CD4-positive, CD25-positive, alpha-beta regulatory T cell (primary cell): ENCODE results near the gene RHOC. TPM values are rescaled to one million over a fixed set of nuclear protein-coding genes. Genes with fewer than 3 reads are reported as not detected.

Experiments
- ATAC-seq, 2 donors: fragments of 150-1000 bp; cut with Tn5 transposase; one replicate each; pipeline ENCODE4 v1.10.0; 2021; ENCODE audit warnings: low read depth in 2 of 2, moderate number of reproducible peaks in 2 of 2, moderate library complexity in 1 of 2
- DNase-seq, 3 donors: peaks; one replicate each; pipeline versions ENCODE4 v3.0.0 to v3.0.0-alpha.2; 2012 to 2022; ENCODE audit warnings: mixed read lengths in 1 of 3
- H3K27ac ChIP-seq: one replicate; pipeline ENCODE4 v1.7.0; 2013; ENCODE audit warnings: mild to moderate bottlenecking, low read length; ENCODE audit not compliant: insufficient read depth, poor library complexity, severe bottlenecking
- H3K27me3 ChIP-seq: one replicate; pipeline ENCODE4 v1.7.0; 2013; ENCODE audit warnings: low read length; ENCODE audit not compliant: control insufficient read depth, insufficient read depth
- H3K36me3 ChIP-seq: one replicate; pipeline ENCODE4 v1.7.0; 2013; ENCODE audit warnings: mild to moderate bottlenecking, low read length, moderate library complexity; ENCODE audit not compliant: control insufficient read depth, insufficient read depth
- H3K4me1 ChIP-seq: 2 replicates; pipeline ENCODE4 v1.7.0; 2013; ENCODE audit warnings: mild to moderate bottlenecking, low read length; ENCODE audit not compliant: insufficient read depth, control insufficient read depth, poor library complexity, severe bottlenecking
- H3K4me3 ChIP-seq: one replicate; pipeline ENCODE4 v1.7.0; 2013; ENCODE audit warnings: low read depth, mild to moderate bottlenecking, low read length, moderate library complexity
- H3K9me3 ChIP-seq, 2 experiments: 1 replicate in 1 of 2; 2 replicates in 1 of 2; pipeline ENCODE4 v1.7.0; 2013; ENCODE audit warnings: low read length in 2 of 2, mild to moderate bottlenecking in 1 of 2, moderate library complexity in 1 of 2; ENCODE audit not compliant: control insufficient read depth in 2 of 2
- H3K27ac Mint-ChIP-seq, 3 donors: one replicate each; pipeline ENCODE4 v1.8.0; 2020 to 2022; ENCODE audit warnings: mild to moderate bottlenecking in 3 of 3, mixed read lengths in 3 of 3, moderate library complexity in 2 of 3
- H3K27me3 Mint-ChIP-seq: one replicate; pipeline ENCODE4 v1.8.0; 2022; ENCODE audit warnings: mild to moderate bottlenecking, mixed read lengths
- H3K36me3 Mint-ChIP-seq: one replicate; pipeline ENCODE4 v1.8.0; 2020; ENCODE audit warnings: mixed read lengths
- H3K4me1 Mint-ChIP-seq, 4 donors: one replicate each; pipeline ENCODE4 v1.8.0; 2020 to 2022; ENCODE audit warnings: mixed read lengths in 4 of 4, mild to moderate bottlenecking in 1 of 4
- H3K4me3 Mint-ChIP-seq, 4 donors: one replicate each; pipeline ENCODE4 v1.8.0; 2020 to 2022; ENCODE audit warnings: mild to moderate bottlenecking in 4 of 4, mixed read lengths in 4 of 4, moderate library complexity in 3 of 4
- H3K9me3 Mint-ChIP-seq, 7 donors: one replicate each; pipeline ENCODE4 v1.8.0; 2020 to 2022; ENCODE audit warnings: mixed read lengths in 7 of 7, mild to moderate bottlenecking in 3 of 7, moderate library complexity in 2 of 7
- polyA plus RNA-seq, 4 donors: library from polyadenylated mRNA; unstranded; fragments of 300-500 nt; fragmentation: Illumina TruSeq; gene quantifications; one replicate each; pipeline ENCODE4 v1.2.3, GENCODE V29; 2021
- total RNA-seq: library from RNA; stranded (reverse); gene quantifications from one replicate; pipeline ENCODE4 v1.2.3, GENCODE V29; 2022

The RHOC gene
- total and polyA plus RNA-seq, 5 donors from 2014 or later, result 17.4 to 34.1 (median 28.8) TPM

- DNase-seq (peak; percentile 34 to 81 (median 48)), ATAC-seq (peak; percentile 63 to 66)
- Mint-ChIP-seq H3K27me3 (peaks cover 14% of the 10 kb centered on the region), H3K27ac (peak overlapping the region; percentile 75 to 90 (median 87)), H3K9me3 (peaks cover 0 to 2% (median 0%) of the 10 kb centered on the region in 7 donors), H3K4me1 (peaks cover 12 to 55% (median 35%) of the 10 kb centered on the region in 4 donors), H3K36me3 (no peaks in the 10 kb centered on the region), H3K4me3 (peak overlapping the region; percentile 74 to 91 (median 82))
- peaks cover 8% of the 10 kb centered on the region for H3K36me3 ChIP-seq
- peak overlapping the region; percentile 61 for H3K4me3 ChIP-seq
- H3K27ac ChIP-seq, result peak overlapping the region; percentile 39
- no peaks in the 10 kb centered on the region for H3K9me3 ChIP-seq
- H3K27me3 ChIP-seq, result no peaks in the 10 kb centered on the region
- peaks cover 48% of the 10 kb centered on the region for H3K4me1 ChIP-seq
These were observed 1.8 kb downstream of the RHOC start for GRCh38 chr1:112704934-112705627.

GRCh38 chr1:112704391-112704933, 2.5 kb downstream of the RHOC start:
- Histone ChIP-seq H3K36me3 (peaks cover 13% of the 10 kb centered on the region), H3K27me3 (no peaks in the 10 kb centered on the region), H3K27ac (peak overlapping the region; percentile 39), H3K9me3 (no peaks in the 10 kb centered on the region), H3K4me3 (no peak overlapping the region), H3K4me1 (peaks cover 48% of the 10 kb centered on the region)
- Mint-ChIP-seq H3K9me3 (no peaks in the 10 kb centered on the region), H3K4me3 (peak overlapping the region; percentile 79 to 91 (median 83)), H3K4me1 (peaks cover 12 to 58% (median 36%) of the 10 kb centered on the region in 4 donors), H3K27ac (peak overlapping the region; percentile 75 to 87 (median 78)), H3K36me3 (peaks cover 6% of the 10 kb centered on the region), H3K27me3 (peaks cover 9% of the 10 kb centered on the region)
- ATAC-seq (no peak), DNase-seq (no peak)

- H3K4me1 ChIP-seq, result peaks cover 48% of the 10 kb centered on the region
- Mint-ChIP-seq H3K27ac (peak overlapping the region; percentile 60 to 87 (median 65)), H3K36me3 (peaks cover 13% of the 10 kb centered on the region), H3K9me3 (no peaks in the 10 kb centered on the region), H3K27me3 (peaks cover 7% of the 10 kb centered on the region), H3K4me3 (no peak overlapping the region), H3K4me1 (peaks cover 12 to 61% (median 41%) of the 10 kb centered on the region in 4 donors)
- no peaks in the 10 kb centered on the region for H3K27me3 ChIP-seq
- H3K27ac ChIP-seq, result no peak overlapping the region
- no peak overlapping the region for H3K4me3 ChIP-seq
- peaks cover 16% of the 10 kb centered on the region for H3K36me3 ChIP-seq
- DNase-seq, result no peak
- no peak for ATAC-seq
- no peaks in the 10 kb centered on the region for H3K9me3 ChIP-seq
These were observed 3.2 kb downstream of the RHOC start for GRCh38 chr1:112703706-112704105.

DNA sequence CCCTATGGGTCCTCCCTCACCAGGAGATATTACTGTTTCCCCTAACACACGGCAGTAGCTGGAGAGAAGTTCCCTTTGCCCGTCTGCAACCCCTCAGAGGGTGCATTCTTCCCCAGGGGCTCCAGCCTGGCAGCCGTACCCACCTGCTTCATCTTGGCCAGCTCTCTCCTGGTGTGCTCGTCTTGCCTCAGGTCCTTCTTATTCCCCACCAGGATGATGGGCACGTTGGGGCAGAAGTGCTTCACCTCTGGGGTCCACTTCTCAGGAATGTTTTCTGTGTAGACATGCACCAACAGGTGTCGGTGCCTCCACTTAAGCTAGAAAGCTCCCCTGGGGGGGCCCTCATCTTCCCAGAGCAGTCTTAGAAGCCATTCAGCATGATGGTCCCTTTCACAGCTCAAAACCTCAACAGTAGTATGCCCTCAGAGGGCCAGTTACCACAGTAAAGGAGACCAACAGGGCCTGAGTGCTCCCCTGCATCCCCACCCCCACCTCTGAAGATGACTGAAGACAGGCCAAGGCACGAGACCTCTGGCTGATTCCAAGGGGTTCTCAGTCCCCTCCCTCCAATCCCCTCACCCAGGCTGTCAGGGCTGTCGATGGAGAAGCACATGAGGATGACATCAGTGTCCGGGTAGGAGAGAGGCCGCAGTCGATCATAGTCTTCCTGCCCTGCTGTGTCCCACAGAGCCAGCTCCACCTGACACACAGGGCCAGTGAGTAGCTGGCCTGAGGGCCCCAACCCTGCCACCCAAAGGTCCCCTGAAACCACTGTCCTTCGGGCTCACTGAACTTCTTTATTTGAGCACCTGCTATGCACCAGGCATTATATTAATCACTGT, 4.3 kb downstream of the RHOC start:
- Mint-ChIP-seq H3K4me3 (peak overlapping the region in 3 of 4 donors; percentile 18 to 74 (median 21)), H3K4me1 (peaks cover 12 to 58% (median 36%) of the 10 kb centered on the region in 4 donors), H3K27ac (peak overlapping the region; percentile 20 to 82 (median 53)), H3K36me3 (peaks cover 22% of the 10 kb centered on the region), H3K27me3 (peaks cover under 1% of the 10 kb centered on the region), H3K9me3 (no peaks in the 10 kb centered on the region)
- Histone ChIP-seq H3K36me3 (peaks cover 24% of the 10 kb centered on the region), H3K9me3 (no peaks in the 10 kb centered on the region), H3K27ac (no peak overlapping the region), H3K27me3 (no peaks in the 10 kb centered on the region), H3K4me3 (no peak overlapping the region), H3K4me1 (peaks cover 47% of the 10 kb centered on the region)
- no peak for ATAC-seq
- DNase-seq, result no peak

- Histone ChIP-seq H3K4me3 (no peak overlapping the region), H3K4me1 (peaks cover 42% of the 10 kb centered on the region), H3K36me3 (peaks cover 25% of the 10 kb centered on the region), H3K27me3 (no peaks in the 10 kb centered on the region), H3K27ac (no peak overlapping the region), H3K9me3 (no peaks in the 10 kb centered on the region)
- ATAC-seq, result no peak
- Mint-ChIP-seq H3K27me3 (no peaks in the 10 kb centered on the region), H3K4me1 (peaks cover 12 to 56% (median 36%) of the 10 kb centered on the region in 4 donors), H3K9me3 (no peaks in the 10 kb centered on the region), H3K4me3 (no peak overlapping the region), H3K36me3 (peaks cover 24% of the 10 kb centered on the region), H3K27ac (peak overlapping the region; percentile 53 to 82 (median 67))
- DNase-seq, result no peak
These were observed 4.9 kb downstream of the RHOC start for GRCh38 chr1:112702067-112702395.

GRCh38 chr1:112701227-112702066, 5.5 kb downstream of the RHOC start:
- Histone ChIP-seq H3K27me3 (no peaks in the 10 kb centered on the region), H3K4me1 (peaks cover 38% of the 10 kb centered on the region), H3K4me3 (no peak overlapping the region), H3K27ac (peak overlapping the region; percentile 47), H3K36me3 (peaks cover 31% of the 10 kb centered on the region), H3K9me3 (no peaks in the 10 kb centered on the region)
- ATAC-seq (no peak), DNase-seq (no peak)
- Mint-ChIP-seq H3K4me1 (peaks cover 12 to 55% (median 36%) of the 10 kb centered on the region in 4 donors), H3K36me3 (peaks cover 24% of the 10 kb centered on the region), H3K27me3 (no peaks in the 10 kb centered on the region), H3K9me3 (no peaks in the 10 kb centered on the region), H3K27ac (peak overlapping the region; percentile 67 to 93 (median 82)), H3K4me3 (peak overlapping the region in 1 of 4 donors; percentile 73)
